ENCODE measurements around the gene GALNS. TPM values are rescaled to one million over a fixed set of nuclear protein-coding genes. Genes with fewer than 3 reads are reported as not detected.
A peak's percentile ranks its signal among the peaks of the same experiment; 100 is the strongest.

GALNS gene
- total RNA-seq, 2 experiments from 2014 or later = 17.2 to 49.0 TPM

DNA sequence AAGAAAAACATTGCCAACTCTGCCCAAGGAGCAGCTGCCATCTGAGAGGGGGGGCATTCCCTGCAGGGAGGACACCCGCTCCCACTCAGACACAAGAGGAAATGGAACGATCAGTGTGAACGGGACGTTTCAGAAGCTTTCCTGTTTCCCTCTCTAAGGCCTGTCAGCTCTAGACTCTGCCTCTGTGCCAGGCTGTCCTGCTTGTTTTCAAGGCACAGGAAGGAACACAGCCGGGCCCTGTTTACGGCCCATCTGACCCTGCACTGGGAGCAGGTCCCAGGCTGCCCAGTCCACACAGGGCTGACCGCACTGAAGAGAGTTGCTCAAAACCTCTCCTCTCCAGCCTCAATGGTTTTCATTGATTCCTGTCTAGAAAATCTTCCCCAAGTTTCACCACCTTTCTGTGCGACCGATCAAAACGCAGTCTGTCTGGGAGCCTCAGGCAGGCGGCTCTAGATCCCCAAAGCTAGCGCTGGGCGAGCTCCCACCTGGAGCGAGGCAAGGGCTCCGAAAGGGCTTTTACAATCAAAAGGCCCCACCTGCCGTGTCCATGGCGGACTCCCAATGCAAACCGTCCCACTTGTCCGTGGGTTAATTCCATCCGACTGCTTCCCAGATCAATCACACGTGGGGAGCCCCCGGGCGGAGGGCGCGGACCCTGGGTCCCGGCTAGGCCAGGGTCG is 73.2 kb downstream of the GALNS start:
- no peaks in the 10 kb centered on the region for H3K36me3 ChIP-seq (ENCODE audit: insufficient read depth, low read length)
- H3K4me1 ChIP-seq (ENCODE audit: insufficient read depth, low read length, poor library complexity, severe bottlenecking) = peaks cover 45% of the 10 kb centered on the region
- peak overlapping the region; percentile 83 for H3K4me3 ChIP-seq (ENCODE audit: low read depth, low read length, poor library complexity, severe bottlenecking)
- POLR2A ChIA-PET = interaction anchor here (1.9 kb wide), 1 partner anchor 10 kb away, joined by 9 read pairs; no protein-coding TSS in a partner anchor
- intact Hi-C loops (cut with micrococcal nuclease; ENCODE audit: unreplicated experiment) = loop anchor here (1.0 to 5.0 kb wide), 3 partner anchors 38 to 121 kb away; partner anchors contain the start of genes CTU2, MVD and RNF166
- TSS peak; percentile 47 for BruUV-seq (replicated peaks)
- H3K9me3 ChIP-seq (ENCODE audit: low read length) = no peaks in the 10 kb centered on the region
- H3K79me2 ChIP-seq (ENCODE audit: insufficient read depth, low read depth, low read length) = peaks cover 47% of the 10 kb centered on the region; the same call in 1 of the 2 replicates
- H3K9me2 ChIP-seq (ENCODE audit: insufficient read depth, low read length) = no peaks in the 10 kb centered on the region
- DNase-seq (ENCODE audit: low spot score) = peak; percentile 51
- H3K4me2 ChIP-seq (ENCODE audit: low read length) = peak overlapping the region; percentile 86
- H4K20me1 ChIP-seq (ENCODE audit: insufficient read depth, low read length) = no peaks in the 10 kb centered on the region
- H3K27ac ChIP-seq (ENCODE audit: low read depth, low read length, poor library complexity, severe bottlenecking) = peak overlapping the region; percentile 57
- CTCF ChIA-PET (ENCODE audit: unreplicated experiment) = interaction anchor here (0.7 kb wide), 1 partner anchor 10 kb away, joined by 5 read pairs; no protein-coding TSS in a partner anchor
- no peak for TF ChIP-seq EZH2phosphoT487 (IDR thresholded peaks at IDR 0.05; ENCODE audit: borderline replicate concordance, low read depth, low read length)
- TF ChIP-seq, protein P1, sequence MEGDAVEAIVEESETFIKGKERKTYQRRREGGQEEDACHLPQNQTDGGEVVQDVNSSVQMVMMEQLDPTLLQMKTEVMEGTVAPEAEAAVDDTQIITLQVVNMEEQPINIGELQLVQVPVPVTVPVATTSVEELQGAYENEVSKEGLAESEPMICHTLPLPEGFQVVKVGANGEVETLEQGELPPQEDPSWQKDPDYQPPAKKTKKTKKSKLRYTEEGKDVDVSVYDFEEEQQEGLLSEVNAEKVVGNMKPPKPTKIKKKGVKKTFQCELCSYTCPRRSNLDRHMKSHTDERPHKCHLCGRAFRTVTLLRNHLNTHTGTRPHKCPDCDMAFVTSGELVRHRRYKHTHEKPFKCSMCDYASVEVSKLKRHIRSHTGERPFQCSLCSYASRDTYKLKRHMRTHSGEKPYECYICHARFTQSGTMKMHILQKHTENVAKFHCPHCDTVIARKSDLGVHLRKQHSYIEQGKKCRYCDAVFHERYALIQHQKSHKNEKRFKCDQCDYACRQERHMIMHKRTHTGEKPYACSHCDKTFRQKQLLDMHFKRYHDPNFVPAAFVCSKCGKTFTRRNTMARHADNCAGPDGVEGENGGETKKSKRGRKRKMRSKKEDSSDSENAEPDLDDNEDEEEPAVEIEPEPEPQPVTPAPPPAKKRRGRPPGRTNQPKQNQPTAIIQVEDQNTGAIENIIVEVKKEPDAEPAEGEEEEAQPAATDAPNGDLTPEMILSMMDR (conservative IDR thresholded peaks at IDR 0.05; ENCODE audit: low read length) = no peak
- no peak overlapping the region for H2AFZ ChIP-seq (ENCODE audit: low read length)

GRCh38 chr16:88782454-88783390 is 74.0 kb downstream of the GALNS start:
- CTCF ChIA-PET (ENCODE audit: unreplicated experiment) = interaction anchor here (0.7 kb wide), 1 partner anchor 10 kb away, joined by 5 read pairs; no protein-coding TSS in a partner anchor
- Histone ChIP-seq H3K9me2 (ENCODE audit: insufficient read depth, low read length) (no peaks in the 10 kb centered on the region), H3K4me2 (ENCODE audit: low read length) (peak overlapping the region; percentile 86), H4K20me1 (ENCODE audit: insufficient read depth, low read length) (no peaks in the 10 kb centered on the region), H3K9me3 (ENCODE audit: low read length) (no peaks in the 10 kb centered on the region), H3K4me3 (ENCODE audit: low read depth, low read length, poor library complexity, severe bottlenecking) (peak overlapping the region; percentile 83), H2AFZ (ENCODE audit: low read length) (no peak overlapping the region), H3K4me1 (ENCODE audit: insufficient read depth, low read length, poor library complexity, severe bottlenecking) (peaks cover 45% of the 10 kb centered on the region), H3K36me3 (ENCODE audit: insufficient read depth, low read length) (no peaks in the 10 kb centered on the region), H3K79me2 (ENCODE audit: insufficient read depth, low read depth, low read length) (peaks cover 47% of the 10 kb centered on the region; the same call in 1 of the 2 replicates), H3K27ac (ENCODE audit: low read depth, low read length, poor library complexity, severe bottlenecking) (peak overlapping the region; percentile 57)
- intact Hi-C loops (cut with micrococcal nuclease; ENCODE audit: unreplicated experiment) = loop anchor here (1.0 to 5.0 kb wide), 3 partner anchors 37 to 120 kb away; partner anchors contain the start of genes CTU2, MVD and RNF166
- POLR2A ChIA-PET = interaction anchor here (0.5 to 1.9 kb wide), 5 partner anchors 11 to 325 kb away, joined by 3 to 9 read pairs (median 4); no protein-coding TSS in a partner anchor
- DNase-seq (ENCODE audit: low spot score) = peak; percentile 44
- TF ChIP-seq, protein P1 (conservative IDR thresholded peaks at IDR 0.05; ENCODE audit: low read length) = 0 out of 2 replicates have a peak, but pooled peaks have one; percentile 18
- no peak for TF ChIP-seq EZH2phosphoT487 (IDR thresholded peaks at IDR 0.05; ENCODE audit: borderline replicate concordance, low read depth, low read length)
- no TSS peak for BruUV-seq (replicated peaks)
